ENCODE results near the gene SCD5.

- TF ChIP-seq CTCF (IDR thresholded peaks at IDR 0.05; ENCODE audit: extremely low read depth in 1 of 2, insufficient read depth in 1 of 2, low read depth in 1 of 2, low read length in 2 of 2) (no peak), POLR2A (IDR thresholded peaks at IDR 0.05; ENCODE audit: low read depth, low read length) (no peak), MYC (IDR thresholded peaks at IDR 0.05; ENCODE audit: low read depth, low read length) (no peak), EZH2 (IDR thresholded peaks at IDR 0.05; ENCODE audit: borderline replicate concordance, low read depth, low read length, severe bottlenecking) (no peak), JUN (IDR thresholded peaks at IDR 0.05; ENCODE audit: borderline replicate concordance, insufficient read depth, insufficient read length, low read depth) (no peak)
Observed at GRCh38 chr4:82643994-82644733, 154.4 kb downstream of the SCD5 start.

Data from endothelial cell of umbilical vein (primary cell).